Stimulated activated effector memory CD8-positive, alpha-beta T cell treated with anti-CD3 and anti-CD28 coated beads, Interleukin-12 subunit alpha, Interleukin-12 subunit beta, amount 100 ng/mL, for 72 hours (primary cell): ENCODE measurements around the gene DNAJC3.
A peak's percentile ranks its signal among the peaks of the same experiment; 100 is the strongest.

Experiments used
- ATAC-seq: fragments of 150-1000 bp; cut with Tn5 transposase; 2 replicates; pipeline ENCODE4 v1.10.0; 2021
- DNase-seq, 2 donors: peaks; one replicate each; pipeline ENCODE4 v3.0.0; 2021 to 2022; ENCODE audit warnings: low spot score in 2 of 2
- H3K27ac Mint-ChIP-seq: one replicate; pipeline ENCODE4 v1.8.0; 2022; ENCODE audit warnings: mild to moderate bottlenecking, mixed read lengths
- H3K36me3 Mint-ChIP-seq: one replicate; pipeline ENCODE4 v1.8.0; 2022; ENCODE audit warnings: mild to moderate bottlenecking, mixed read lengths
- H3K4me1 Mint-ChIP-seq: one replicate; pipeline ENCODE4 v1.8.0; 2022; ENCODE audit warnings: mixed read lengths
- H3K4me3 Mint-ChIP-seq: one replicate; pipeline ENCODE4 v1.8.0; 2022; ENCODE audit warnings: mild to moderate bottlenecking, mixed read lengths
- H3K9me3 Mint-ChIP-seq: one replicate; pipeline ENCODE4 v1.8.0; 2022; ENCODE audit warnings: mixed read lengths

DNAJC3 gene

DNA sequence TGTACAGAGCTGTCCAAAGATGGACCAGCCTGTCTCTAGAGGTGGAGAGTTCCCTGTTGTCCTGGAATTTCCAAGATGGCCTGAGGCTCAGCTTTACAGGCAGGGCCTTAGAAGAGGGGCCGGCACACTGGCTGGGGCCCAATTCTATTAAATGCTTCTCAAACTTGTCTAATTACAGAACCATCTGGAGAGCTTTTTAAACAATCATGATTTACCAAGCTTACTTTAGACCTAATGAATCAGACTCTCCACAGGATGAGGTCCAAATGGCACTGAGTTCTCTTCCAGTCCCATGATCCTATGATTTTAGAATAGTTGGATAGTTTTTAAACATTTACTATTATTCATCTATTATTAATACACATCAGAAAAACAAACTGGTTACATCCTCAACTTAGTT is 123.5 kb downstream of the DNAJC3 start:
- Mint-ChIP-seq H3K4me1 (no peaks in the 10 kb centered on the region), H3K4me3 (no peak overlapping the region), H3K27ac (no peak overlapping the region), H3K36me3 (peaks cover 2% of the 10 kb centered on the region), H3K9me3 (peaks cover 3% of the 10 kb centered on the region)
- DNase-seq (no peak), ATAC-seq (no peak)

DNA sequence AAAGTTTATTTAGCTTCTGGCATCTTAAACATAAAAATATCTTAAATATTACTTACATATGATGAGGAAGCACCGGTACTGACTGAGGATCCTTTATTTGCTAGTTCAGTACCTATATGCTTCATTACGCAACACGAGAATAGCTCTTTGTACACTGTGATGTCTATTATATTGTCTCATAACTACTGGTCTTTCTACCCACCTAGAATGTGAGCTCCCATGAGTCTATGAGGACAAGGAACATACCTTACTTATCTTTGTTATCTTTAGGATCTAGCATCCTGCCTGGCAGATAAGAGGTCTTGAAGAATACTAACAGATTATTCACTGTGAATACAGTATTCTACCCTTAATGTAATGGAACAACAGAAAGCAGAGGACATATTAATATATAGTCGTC is 124.9 kb downstream of the DNAJC3 start:
- no peak for DNase-seq
- H3K9me3 Mint-ChIP-seq: peaks cover 6% of the 10 kb centered on the region
- no peak for ATAC-seq
- H3K4me3 Mint-ChIP-seq: no peak overlapping the region
- H3K27ac Mint-ChIP-seq: no peak overlapping the region
- no peaks in the 10 kb centered on the region for H3K4me1 Mint-ChIP-seq
- no peaks in the 10 kb centered on the region for H3K36me3 Mint-ChIP-seq

DNA sequence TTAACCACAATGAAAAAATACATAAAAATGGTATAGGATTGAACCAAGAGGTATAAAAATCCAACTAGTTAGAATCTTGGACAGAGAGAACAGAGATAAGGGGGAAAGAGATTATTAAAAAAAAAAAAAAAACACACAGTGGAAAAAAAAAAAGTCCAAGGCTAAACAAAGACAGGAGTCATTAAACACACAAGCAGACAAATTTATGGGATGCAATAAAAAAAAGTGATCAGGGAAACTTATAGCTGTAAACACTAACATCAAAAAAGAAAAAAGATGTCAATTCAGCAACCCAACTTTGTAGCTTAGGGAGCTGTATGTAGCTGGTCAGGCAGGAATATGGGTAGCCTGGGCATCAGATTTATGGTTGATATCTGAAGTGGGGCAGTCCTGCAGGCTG is 129.0 kb downstream of the DNAJC3 start:
- DNase-seq (no peak), ATAC-seq (no peak)
- no peak overlapping the region for H3K27ac Mint-ChIP-seq
- no peak overlapping the region for H3K4me3 Mint-ChIP-seq
- no peaks in the 10 kb centered on the region for H3K36me3 Mint-ChIP-seq
- peaks cover 6% of the 10 kb centered on the region for H3K9me3 Mint-ChIP-seq
- no peaks in the 10 kb centered on the region for H3K4me1 Mint-ChIP-seq

DNA sequence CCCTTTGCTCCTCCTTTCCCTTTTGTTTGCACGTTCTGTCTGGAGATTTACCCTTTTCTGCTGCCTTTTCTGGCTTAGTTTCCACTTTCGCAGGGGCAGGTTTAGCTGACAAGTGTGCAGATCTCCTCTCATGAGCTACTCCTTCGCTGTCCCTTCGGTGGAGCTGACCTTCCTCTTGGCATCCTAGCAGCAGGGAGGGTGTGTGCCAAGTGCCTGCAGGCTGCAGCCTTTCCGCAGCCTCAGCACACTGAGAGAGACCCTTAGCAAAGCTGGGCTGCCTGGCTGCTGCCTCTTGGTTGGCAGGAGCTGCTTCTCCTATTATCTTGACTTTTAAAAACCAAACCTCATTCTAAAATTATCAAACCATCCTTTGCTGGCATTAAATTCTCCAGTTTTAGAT is 132.5 kb downstream of the DNAJC3 start:
- no peak for ATAC-seq
- peaks cover 6% of the 10 kb centered on the region for H3K9me3 Mint-ChIP-seq
- H3K4me3 Mint-ChIP-seq: no peak overlapping the region
- DNase-seq: no peak
- H3K27ac Mint-ChIP-seq: no peak overlapping the region
- no peaks in the 10 kb centered on the region for H3K4me1 Mint-ChIP-seq
- no peaks in the 10 kb centered on the region for H3K36me3 Mint-ChIP-seq

DNA sequence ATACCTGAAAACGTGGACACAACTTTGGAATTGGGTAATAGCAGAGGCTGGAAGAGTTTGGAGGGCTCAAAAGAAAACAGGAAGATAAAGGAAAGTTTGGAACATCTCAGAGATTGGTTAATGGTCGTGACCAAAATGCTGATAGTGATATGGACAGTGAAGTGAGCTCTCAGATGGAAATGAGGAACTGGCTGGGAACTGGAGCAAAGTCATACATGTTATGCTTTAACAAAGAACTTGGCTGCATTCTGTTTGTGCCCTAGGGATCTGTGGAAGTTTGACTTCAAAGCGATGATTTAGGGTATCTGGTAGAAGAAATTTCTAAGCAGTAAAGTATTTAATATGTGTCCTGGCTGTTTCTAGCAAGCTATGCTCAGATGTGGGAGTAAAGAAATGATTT is 136.2 kb downstream of the DNAJC3 start:
- H3K27ac Mint-ChIP-seq: no peak overlapping the region
- H3K36me3 Mint-ChIP-seq: no peaks in the 10 kb centered on the region
- H3K9me3 Mint-ChIP-seq: peaks cover 2% of the 10 kb centered on the region
- no peaks in the 10 kb centered on the region for H3K4me1 Mint-ChIP-seq
- H3K4me3 Mint-ChIP-seq: no peak overlapping the region
- no peak for ATAC-seq
- no peak for DNase-seq

DNA sequence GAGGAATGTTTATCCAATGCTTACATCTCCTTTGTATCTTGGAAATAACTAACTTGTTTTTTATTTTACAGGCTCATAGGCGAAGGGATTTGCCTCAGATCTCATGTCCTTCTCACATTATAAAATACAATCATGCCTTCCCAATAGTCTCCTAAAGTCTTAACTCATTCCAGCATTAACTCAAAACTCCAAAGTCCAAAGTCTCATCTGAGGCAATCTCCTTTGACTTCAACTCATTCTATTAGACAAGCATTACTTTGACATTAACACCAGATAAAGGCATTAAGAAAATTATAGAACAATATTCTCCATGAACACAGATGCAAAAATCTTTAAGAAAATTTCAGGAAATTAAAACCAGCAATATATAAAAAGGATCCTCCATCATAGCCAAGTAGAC is 137.6 kb downstream of the DNAJC3 start:
- H3K4me1 Mint-ChIP-seq: no peaks in the 10 kb centered on the region
- no peak overlapping the region for H3K27ac Mint-ChIP-seq
- H3K4me3 Mint-ChIP-seq: no peak overlapping the region
- no peak for DNase-seq
- peaks cover 2% of the 10 kb centered on the region for H3K9me3 Mint-ChIP-seq
- no peak for ATAC-seq
- no peaks in the 10 kb centered on the region for H3K36me3 Mint-ChIP-seq

DNA sequence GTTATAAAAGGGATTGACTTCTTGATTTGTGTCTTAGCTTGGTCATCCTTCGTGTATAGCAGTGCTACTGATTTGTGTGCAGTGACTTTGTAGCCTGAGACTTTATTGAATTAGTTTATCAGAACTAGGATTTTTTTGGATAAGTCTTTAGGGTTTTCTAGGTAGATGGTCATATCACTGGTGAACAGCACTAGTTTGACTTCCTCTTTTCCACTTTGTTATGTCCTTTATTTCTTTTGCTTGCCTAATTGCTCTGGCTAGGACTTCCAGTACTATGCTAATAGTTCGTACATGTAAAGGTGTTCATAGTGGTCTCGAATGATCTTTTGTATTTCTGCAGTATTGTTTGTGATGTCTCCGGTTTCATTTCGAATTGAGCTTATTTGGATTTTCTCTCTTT is 145.4 kb downstream of the DNAJC3 start:
- Mint-ChIP-seq H3K36me3 (no peaks in the 10 kb centered on the region), H3K4me3 (no peak overlapping the region), H3K4me1 (no peaks in the 10 kb centered on the region), H3K27ac (no peak overlapping the region), H3K9me3 (no peaks in the 10 kb centered on the region)
- DNase-seq: no peak
- ATAC-seq: no peak

DNA sequence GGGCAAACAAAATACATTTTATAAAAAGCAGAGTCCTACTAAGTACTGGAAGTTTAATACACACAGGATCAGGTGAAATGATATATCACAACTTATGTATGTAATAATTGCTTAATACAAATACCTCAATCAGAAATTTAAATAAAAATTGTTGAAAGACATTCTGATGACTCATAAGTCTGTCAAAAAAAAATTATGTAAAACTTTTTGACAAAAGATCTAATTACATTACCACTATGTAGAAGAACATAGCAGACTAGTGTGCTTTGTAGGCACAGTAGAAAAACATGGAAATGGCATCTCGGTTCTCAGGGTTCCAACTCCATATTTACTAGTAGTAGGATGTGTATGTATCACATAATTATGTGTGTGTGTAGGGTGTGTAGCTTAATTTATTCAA is 156.2 kb downstream of the DNAJC3 start:
- H3K36me3 Mint-ChIP-seq: no peaks in the 10 kb centered on the region

DNA sequence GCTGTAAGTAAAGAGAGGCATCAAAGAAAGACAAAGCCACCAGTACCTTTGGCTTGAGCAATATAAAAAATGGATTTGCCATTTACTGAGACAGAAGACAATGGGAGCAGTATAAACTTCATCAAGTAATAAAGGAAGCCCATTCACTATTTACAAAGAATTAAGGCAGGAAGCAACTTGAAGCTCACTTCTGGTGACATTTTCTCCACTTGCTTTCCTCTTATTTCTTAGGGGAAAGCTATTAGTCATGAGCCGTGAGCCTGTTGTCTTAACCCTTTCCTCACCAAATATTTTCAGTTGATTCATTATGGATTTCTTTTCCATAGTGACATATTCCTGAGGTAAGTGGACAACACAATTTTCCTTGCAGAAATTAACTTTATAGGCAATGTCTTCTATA is 156.8 kb downstream of the DNAJC3 start:
- no peak for ATAC-seq
- Mint-ChIP-seq H3K4me1 (no peaks in the 10 kb centered on the region), H3K9me3 (no peaks in the 10 kb centered on the region), H3K36me3 (no peaks in the 10 kb centered on the region), H3K4me3 (no peak overlapping the region), H3K27ac (no peak overlapping the region)
- DNase-seq: no peak

More for the DNA sequence above, 156.2 kb downstream of the DNAJC3 start:
- Mint-ChIP-seq H3K4me3 (no peak overlapping the region), H3K27ac (no peak overlapping the region), H3K9me3 (peaks cover 1% of the 10 kb centered on the region), H3K4me1 (no peaks in the 10 kb centered on the region)
- ATAC-seq: no peak
- no peak for DNase-seq

DNA sequence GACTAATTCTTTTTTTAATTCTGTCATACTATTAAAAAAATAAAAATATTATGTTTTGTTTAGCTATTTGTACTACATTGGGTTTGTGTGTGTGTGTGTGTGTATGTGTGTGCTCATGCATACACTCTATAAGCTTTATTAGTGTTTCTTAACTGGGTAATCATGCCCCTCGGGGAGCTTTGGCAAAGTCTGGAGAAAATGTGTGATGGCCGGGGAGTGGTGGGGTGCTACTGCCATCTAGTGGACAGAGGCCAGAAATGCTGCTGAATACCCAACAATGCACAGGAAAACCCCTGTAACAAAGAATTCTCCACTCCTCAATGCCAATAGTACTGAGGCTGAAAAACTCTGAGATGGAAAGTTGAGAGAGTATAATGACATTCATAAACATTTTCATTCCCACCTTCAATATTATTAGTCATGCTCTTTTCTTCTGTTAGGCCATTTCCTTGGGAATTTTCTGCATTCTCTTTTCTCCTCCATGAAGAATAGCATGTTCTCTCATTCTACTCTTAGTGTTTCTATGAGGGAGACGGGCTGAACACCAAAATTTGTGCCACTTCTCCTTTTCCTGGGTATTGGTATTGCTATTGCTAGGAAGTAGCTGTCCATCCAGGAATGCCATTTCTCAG is 157.3 kb downstream of the DNAJC3 start:
- Mint-ChIP-seq H3K36me3 (no peaks in the 10 kb centered on the region), H3K27ac (no peak overlapping the region), H3K4me1 (no peaks in the 10 kb centered on the region), H3K9me3 (no peaks in the 10 kb centered on the region), H3K4me3 (no peak overlapping the region)
- peak; percentile 44 to 68 for DNase-seq
- ATAC-seq: peak; percentile 57

DNA sequence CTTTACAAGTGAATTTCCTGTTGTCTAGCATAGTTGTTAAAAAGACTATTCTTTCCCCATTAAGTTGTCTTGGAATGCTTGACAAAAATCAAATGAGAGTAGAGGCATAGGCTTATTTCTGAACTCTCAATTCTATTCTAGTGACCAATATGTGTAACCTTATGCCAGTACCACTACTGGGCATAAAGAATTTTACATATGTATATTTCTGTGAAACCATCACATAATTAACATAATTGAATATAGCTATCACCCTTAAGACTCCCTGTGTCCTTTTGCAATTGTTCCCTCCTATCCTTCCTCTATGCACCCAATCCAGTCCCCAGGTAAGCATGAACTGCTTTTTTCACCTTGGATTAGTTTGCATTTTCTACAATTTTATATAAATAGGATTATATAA is 165.0 kb downstream of the DNAJC3 start:
- Mint-ChIP-seq H3K27ac (no peak overlapping the region), H3K4me3 (no peak overlapping the region), H3K9me3 (no peaks in the 10 kb centered on the region), H3K4me1 (no peaks in the 10 kb centered on the region), H3K36me3 (no peaks in the 10 kb centered on the region)
- ATAC-seq: no peak
- no peak for DNase-seq

DNA sequence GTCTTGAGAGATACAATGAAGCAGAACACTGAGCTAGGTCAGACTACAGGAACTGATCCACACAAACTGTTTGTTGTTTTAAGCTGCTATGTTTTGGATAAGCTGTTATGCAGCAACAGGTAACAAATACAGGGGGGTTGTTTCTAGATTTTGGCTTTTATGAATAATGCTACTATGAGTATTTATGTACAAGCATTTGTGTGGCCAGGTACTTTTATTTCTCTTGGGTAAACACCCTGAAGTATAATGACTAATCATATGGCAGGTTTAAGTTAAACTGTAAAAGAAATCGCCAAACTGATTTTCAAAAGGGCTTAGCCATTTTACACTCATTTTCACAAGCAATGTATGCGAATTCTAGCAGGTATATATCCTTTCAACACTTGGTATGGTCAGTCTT is 166.0 kb downstream of the DNAJC3 start:
- no peak for ATAC-seq
- Mint-ChIP-seq H3K9me3 (no peaks in the 10 kb centered on the region), H3K27ac (no peak overlapping the region), H3K4me1 (no peaks in the 10 kb centered on the region), H3K36me3 (no peaks in the 10 kb centered on the region), H3K4me3 (no peak overlapping the region)
- no peak for DNase-seq
